Bronchial epithelial cell (primary cell): Measurements from ENCODE around the gene SLC29A2. TPM values are rescaled to one million over a fixed set of nuclear protein-coding genes. Genes with fewer than 3 reads are reported as not detected.
A peak's percentile ranks its signal among the peaks of the same experiment; 100 is the strongest.
"Not testable (repeated sequence)": the region's sequence is repeated elsewhere in the genome, so short reads cannot be mapped to it uniquely, and the experiment has no call there.

Source experiments
- DNase-seq: peaks from one replicate; pipeline ENCODE4 v3.0.0-alpha.2; 2010; ENCODE audit warnings: low read depth
- FAIRE-seq: peaks from 2 replicates; lab custom pipeline; 2011; peaks lifted over from hg19 to GRCh38; lab: Jason Lieb, UNC
- H3K27me3 ChIP-seq: 2 replicates; pipeline ENCODE4 v1.5.1; 2011; ENCODE audit warnings: low read length; ENCODE audit not compliant: control insufficient read depth, insufficient read depth
- H3K36me3 ChIP-seq: 2 replicates; pipeline ENCODE4 v1.5.1; 2011; ENCODE audit warnings: low read length; ENCODE audit not compliant: control insufficient read depth, insufficient read depth
- H3K4me3 ChIP-seq: 2 replicates; pipeline ENCODE4 v1.5.1; 2011; ENCODE audit warnings: mild to moderate bottlenecking, low read depth, low read length, control low read depth
- total RNA-seq: library from RNA; depleted of rRNA; stranded (reverse); fragments of >200 nt; gene quantifications from 2 replicates; pipeline ENCODE4 v1.2.1, GENCODE V29; 2014
- TF ChIP-seq, protein P1 (sequence below): IDR thresholded peaks from 2 replicates; pipeline ENCODE4 v1.5.1; 2011; ENCODE audit warnings: mild to moderate bottlenecking, moderate library complexity, low read length, control low read depth, inconsistent platforms; ENCODE audit not compliant: insufficient read depth, severe bottlenecking

Gene SLC29A2
- total RNA-seq, 1 donor from 2014 or later, result 2.1 TPM

DNA sequence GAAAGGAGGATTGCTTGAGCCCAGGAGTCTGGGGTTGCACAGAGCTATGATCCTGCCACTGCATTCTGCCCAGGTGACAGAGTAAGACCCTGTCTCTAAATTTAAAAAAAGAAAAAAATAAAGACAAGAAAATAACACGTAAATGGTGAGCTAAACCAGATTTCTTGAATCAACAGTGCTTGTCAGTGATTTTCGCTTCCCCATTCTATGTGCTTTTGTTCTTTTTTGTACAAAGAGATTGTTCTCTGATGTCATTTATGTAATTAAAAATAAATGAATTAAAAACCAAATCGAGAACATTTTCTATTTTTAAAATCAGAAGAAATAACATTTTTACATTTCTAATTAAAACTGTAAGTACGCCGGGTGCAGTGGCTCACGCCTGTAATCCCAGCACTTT, 19.8 kb upstream of the SLC29A2 start:
- TF ChIP-seq, protein P1, sequence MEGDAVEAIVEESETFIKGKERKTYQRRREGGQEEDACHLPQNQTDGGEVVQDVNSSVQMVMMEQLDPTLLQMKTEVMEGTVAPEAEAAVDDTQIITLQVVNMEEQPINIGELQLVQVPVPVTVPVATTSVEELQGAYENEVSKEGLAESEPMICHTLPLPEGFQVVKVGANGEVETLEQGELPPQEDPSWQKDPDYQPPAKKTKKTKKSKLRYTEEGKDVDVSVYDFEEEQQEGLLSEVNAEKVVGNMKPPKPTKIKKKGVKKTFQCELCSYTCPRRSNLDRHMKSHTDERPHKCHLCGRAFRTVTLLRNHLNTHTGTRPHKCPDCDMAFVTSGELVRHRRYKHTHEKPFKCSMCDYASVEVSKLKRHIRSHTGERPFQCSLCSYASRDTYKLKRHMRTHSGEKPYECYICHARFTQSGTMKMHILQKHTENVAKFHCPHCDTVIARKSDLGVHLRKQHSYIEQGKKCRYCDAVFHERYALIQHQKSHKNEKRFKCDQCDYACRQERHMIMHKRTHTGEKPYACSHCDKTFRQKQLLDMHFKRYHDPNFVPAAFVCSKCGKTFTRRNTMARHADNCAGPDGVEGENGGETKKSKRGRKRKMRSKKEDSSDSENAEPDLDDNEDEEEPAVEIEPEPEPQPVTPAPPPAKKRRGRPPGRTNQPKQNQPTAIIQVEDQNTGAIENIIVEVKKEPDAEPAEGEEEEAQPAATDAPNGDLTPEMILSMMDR, result no peak

DNA sequence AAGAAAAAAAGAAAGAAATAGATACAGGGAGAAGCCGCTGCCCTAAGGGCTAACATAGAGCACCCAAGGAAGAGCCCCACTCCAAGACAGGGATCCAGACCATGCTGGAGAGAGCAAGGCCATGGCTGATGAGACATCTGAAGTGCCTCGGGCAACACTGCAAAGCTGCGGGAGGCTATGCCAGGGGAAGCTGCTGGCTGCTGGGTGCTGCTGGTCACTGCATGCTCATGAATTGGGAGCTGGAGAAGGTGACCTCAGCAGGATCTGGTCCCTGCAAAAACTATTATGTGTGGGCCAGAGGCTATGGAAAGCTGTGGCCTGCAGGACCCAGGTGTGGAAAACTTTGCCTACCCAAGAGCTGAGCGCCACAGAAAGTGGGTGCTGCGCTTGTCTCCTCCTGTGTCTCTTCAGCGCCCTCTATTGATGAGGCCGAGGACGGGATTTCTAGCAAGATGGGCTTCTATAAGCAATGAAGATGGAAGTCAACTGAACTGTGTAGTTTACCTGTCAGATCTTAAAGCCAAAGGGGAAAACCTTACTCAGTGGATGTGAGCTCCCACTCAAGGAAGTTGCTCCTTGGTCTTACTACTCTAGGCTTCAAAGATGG, 17.3 kb upstream of the SLC29A2 start:
- DNase-seq (peak; percentile 80), FAIRE-seq (no peak)
- H3K4me3 ChIP-seq, result no peak overlapping the region
- H3K36me3 ChIP-seq, result no peaks in the 10 kb centered on the region
- TF ChIP-seq, protein P1, result peak; percentile 89
- H3K27me3 ChIP-seq, result peaks cover 2% of the 10 kb centered on the region

More for the DNA sequence above, 19.8 kb upstream of the SLC29A2 start:
- FAIRE-seq (no peak), DNase-seq (no peak)
- Histone ChIP-seq H3K4me3 (no peak overlapping the region), H3K27me3 (peaks cover 2% of the 10 kb centered on the region), H3K36me3 (no peaks in the 10 kb centered on the region)

DNA sequence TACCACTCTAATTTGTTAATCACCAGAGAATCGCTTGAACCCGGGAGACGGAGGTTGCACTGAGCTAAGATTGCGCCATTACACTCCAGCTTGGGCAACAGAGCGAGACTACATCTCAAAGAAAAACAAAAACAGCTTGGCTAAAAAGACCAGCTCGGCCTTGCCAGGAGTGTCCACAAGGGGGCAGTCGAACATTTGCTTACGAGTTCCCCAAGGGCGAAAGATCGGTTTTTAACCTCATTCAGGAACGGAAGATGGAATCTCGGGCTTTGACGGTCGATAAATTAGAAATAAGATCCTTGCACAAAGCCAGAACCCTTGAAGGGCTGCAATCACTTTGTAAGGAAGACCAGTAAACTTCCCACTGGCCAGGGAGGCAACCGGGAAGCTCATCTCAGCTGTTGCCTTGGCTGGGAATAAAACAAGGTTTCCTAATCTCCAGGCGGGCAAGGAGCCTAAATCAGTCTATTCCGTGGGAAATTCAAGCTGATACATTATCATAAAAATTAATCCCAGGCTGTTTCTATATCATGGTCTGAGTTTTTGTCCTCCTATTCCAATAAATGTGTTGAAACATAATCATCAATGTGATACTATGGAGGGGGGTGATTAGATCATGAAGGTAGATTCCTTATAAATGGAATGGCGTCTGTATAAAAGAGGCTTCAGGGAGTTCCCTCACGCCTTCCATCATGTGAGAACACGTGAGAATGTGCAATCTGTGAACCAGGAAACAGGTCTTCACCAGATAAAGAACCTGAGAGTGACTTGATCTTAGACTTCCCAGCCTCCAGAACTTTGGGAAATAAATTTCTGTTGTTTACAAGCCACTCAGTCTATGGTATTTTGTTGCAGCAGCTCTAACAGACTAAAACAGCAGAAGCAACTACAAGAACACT, 14.9 kb upstream of the SLC29A2 start:
- TF ChIP-seq, protein P1, result peak; percentile 94
- DNase-seq (peak; percentile 69), FAIRE-seq (peak; percentile 52)
- Histone ChIP-seq H3K27me3 (no peaks in the 10 kb centered on the region), H3K4me3 (no peak overlapping the region), H3K36me3 (no peaks in the 10 kb centered on the region)

DNA sequence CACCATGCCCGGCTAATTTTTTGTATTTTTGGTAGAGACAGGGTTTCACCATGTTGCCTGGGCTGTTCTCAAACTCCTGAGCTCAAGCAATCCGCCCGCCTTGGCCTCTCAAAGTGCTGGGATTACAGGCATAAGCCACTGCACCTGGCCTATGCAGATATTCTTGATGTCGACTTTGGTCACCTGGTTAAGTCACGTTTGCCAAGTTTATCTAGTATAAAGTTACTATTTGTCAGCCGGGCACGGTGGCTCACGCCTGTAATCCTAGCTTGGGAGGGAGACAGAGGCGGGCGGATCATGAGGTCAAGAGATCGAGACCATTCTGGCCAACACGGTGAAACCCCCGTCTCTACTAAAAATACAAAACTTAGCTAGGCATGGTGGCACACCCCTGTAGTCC, 12.8 kb upstream of the SLC29A2 start:
- H3K36me3 ChIP-seq, H3K27me3 ChIP-seq, DNase-seq, FAIRE-seq, H3K4me3 ChIP-seq: not testable (repeated sequence)

DNA sequence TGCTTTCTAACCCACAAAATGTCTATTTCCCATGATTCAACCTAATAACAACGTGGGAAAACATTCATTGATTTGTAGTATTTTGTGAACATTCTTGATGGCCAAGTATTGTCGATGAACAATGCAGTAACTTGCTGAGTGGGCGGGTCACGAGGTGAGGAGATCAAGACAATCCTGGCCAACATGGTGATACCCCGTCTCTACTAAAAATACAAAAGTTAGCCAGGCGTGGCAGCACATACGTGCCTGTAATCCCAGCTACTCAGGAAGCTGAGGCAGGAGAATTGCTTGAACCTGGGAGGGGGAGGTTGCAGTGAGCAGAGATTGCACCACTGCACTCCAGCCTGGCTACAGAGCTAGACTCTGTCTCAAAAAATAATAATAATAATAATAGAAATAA, 8.7 kb upstream of the SLC29A2 start:
- H3K4me3 ChIP-seq, H3K27me3 ChIP-seq, H3K36me3 ChIP-seq: not testable (repeated sequence)
- DNase-seq (peak; percentile 37), FAIRE-seq (peak; percentile 18)

DNA sequence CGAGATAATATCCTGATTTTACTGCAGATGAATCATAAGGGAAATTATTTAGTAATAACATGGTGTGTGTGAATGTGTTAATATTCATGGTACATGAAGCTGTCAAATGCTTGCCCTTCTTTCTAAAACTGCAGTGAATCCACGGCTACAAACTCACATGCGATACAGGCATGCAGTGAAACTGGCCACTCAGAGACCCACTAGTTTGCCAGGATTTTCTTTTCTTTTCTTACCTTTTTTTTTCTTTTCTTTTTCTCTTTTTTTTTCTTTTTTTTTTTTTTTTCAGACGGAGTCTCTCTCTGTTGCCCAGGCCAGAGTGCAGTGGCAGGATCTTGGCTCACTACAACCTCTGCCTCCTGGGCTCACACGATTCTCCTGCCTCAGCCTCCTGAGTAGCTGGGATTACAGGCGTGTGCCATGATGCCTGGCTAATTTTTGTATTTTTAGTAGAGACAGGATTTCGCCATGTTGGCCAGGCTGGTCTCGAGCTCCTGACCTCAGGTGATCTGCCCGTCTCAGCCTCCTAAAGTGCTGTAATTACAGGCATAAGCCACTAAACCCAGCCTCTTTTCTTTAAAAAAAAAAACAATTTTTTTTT, 2.2 kb upstream of the SLC29A2 start:
- not testable (repeated sequence) for H3K4me3 ChIP-seq, FAIRE-seq, H3K27me3 ChIP-seq, H3K36me3 ChIP-seq
- DNase-seq, result peak; percentile 26

DNA sequence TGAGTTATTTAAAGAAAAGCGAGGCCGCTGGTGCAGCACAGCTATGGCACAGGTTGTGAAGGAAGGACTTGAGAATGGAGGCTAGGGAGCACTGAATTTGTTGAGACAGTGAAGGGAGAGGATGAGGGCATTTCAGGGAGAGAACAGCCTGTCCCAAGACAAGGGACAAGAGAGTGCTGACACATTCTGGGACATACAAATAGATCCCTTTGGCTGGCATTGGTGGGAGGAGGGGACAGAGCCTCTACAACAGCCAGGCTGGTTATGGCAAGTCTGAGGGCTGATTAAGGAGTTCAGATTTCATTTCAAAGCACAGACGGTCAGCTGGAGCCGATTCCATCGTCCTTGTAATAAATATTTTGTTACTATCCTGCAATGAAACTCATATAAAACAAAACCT, 1.7 kb upstream of the SLC29A2 start:
- no peak overlapping the region for H3K4me3 ChIP-seq
- DNase-seq, result no peak
- H3K36me3 ChIP-seq, result peaks cover 2% of the 10 kb centered on the region
- no peaks in the 10 kb centered on the region for H3K27me3 ChIP-seq
- TF ChIP-seq, protein P1, result no peak
- no peak for FAIRE-seq
